ENCODE results near the gene UBE2QL1. TPM values are rescaled to one million over a fixed set of nuclear protein-coding genes. Genes with fewer than 3 reads are reported as not detected.

The UBE2QL1 gene
- total RNA-seq, 3 donors from 2014 or later, result 0.44 to 1.8 (median 1.6) TPM

DNA sequence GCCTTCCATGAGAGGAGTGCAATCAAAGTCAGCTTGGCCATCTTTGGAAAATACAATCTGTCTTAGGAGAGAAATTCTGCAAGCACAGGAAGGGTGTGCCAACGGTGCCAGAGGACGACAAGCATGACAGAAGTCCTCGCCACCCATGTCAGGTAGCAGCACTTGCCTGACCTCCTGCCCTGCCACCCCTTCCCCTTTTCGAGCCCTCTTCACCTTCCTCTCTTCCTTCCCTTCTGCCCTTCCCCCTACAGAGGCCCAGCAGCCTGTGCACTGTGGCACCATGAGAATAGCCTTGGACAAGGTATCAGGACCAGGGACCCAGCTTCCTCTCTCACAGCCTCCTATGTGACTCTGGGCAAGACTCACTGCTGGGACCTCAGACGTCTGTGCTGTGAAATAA lies 5.3 kb upstream of the UBE2QL1 start:
- Histone ChIP-seq H3K4me3 (no peak overlapping the region), H3K9me3 (peaks cover 0 to 13% of the 10 kb centered on the region in 2 donors), H3K36me3 (no peaks in the 10 kb centered on the region), H3K27me3 (no peaks in the 10 kb centered on the region), H3K27ac (no peak overlapping the region), H3K4me1 (no peaks in the 10 kb centered on the region)
- DNase-seq (ENCODE audit: low spot score in 2 of 2), result no peak
- TF ChIP-seq POLR2A (IDR thresholded peaks at IDR 0.05) (no peak), POLR2AphosphoS5 (IDR thresholded peaks at IDR 0.05) (no peak)
- TF ChIP-seq, protein P1, sequence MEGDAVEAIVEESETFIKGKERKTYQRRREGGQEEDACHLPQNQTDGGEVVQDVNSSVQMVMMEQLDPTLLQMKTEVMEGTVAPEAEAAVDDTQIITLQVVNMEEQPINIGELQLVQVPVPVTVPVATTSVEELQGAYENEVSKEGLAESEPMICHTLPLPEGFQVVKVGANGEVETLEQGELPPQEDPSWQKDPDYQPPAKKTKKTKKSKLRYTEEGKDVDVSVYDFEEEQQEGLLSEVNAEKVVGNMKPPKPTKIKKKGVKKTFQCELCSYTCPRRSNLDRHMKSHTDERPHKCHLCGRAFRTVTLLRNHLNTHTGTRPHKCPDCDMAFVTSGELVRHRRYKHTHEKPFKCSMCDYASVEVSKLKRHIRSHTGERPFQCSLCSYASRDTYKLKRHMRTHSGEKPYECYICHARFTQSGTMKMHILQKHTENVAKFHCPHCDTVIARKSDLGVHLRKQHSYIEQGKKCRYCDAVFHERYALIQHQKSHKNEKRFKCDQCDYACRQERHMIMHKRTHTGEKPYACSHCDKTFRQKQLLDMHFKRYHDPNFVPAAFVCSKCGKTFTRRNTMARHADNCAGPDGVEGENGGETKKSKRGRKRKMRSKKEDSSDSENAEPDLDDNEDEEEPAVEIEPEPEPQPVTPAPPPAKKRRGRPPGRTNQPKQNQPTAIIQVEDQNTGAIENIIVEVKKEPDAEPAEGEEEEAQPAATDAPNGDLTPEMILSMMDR (IDR thresholded peaks at IDR 0.05), result no peak
- intact Hi-C loops (cut with DNase I; ENCODE audit: low total_unique reads), result no loop called here

DNA sequence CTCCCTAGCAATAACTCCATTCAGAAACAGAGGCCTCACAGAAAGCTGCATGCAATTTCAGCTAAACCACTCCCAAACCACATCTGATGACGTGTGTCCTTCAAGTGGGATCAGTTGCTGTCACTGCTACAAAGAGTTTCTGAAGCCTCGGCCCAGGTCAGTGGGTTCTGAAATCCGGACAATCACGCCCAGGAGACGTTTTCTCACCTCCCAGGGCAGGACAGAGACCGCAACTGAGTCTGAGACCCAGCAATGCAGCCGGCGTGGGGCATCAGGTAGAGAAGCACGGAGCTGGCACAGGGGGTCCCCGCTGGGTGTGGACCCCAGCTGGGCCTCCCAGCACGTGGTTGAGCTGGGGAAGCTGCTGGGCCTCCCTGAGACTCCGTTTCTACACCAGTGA lies 2.6 kb upstream of the UBE2QL1 start:
- H3K27ac ChIP-seq, result no peak overlapping the region
- H3K4me3 ChIP-seq, result no peak overlapping the region
- peaks cover 0 to 3% of the 10 kb centered on the region in 2 donors for H3K9me3 ChIP-seq
- DNase-seq (ENCODE audit: low spot score in 2 of 2), result no peak
- intact Hi-C loops (cut with DNase I; ENCODE audit: low total_unique reads), result no loop called here
- H3K27me3 ChIP-seq, result peaks cover 0 to 12% of the 10 kb centered on the region in 2 donors
- no peaks in the 10 kb centered on the region for H3K4me1 ChIP-seq
- no peaks in the 10 kb centered on the region for H3K36me3 ChIP-seq
- TF ChIP-seq, protein P1 (IDR thresholded peaks at IDR 0.05), result no peak
- no peak for TF ChIP-seq POLR2AphosphoS5 (IDR thresholded peaks at IDR 0.05)
- no peak for TF ChIP-seq POLR2A (IDR thresholded peaks at IDR 0.05)

DNA sequence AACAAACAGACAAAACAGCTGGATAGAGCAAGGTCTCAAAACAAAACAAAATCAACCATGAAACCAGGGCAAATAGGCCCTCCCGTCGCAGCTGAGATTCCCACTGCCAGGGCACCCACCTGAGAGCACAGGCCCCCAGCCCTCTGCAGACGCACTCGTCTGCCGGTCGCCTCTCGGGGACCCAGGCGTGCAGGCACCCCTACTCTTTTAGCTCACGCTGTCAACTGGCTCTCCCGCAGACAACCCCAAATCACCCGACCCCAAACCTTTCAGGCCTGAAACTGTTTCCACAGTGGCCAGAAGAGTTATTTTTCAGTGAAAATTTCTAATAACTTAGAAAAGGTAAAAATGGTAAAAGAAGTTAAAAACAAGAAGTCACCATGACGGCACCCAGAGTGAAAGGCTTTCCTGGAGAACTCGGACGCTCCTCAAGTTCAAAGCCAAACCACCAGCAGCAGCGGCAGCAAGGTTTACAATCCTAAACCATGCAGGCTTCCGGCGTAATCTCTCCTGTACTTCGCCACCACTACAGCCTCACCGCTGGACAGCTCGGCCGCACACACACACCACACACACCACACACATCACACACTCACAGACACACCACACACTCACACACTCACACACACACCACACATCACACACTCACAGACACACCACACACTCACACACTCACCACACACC lies 1.9 kb upstream of the UBE2QL1 start:
- Histone ChIP-seq H3K27ac (no peak overlapping the region), H3K4me3 (no peak overlapping the region), H3K9me3 (no peaks in the 10 kb centered on the region), H3K27me3 (peaks cover 0 to 12% of the 10 kb centered on the region in 2 donors), H3K36me3 (no peaks in the 10 kb centered on the region), H3K4me1 (no peaks in the 10 kb centered on the region)
- DNase-seq (ENCODE audit: low spot score in 2 of 2), result no peak
- intact Hi-C loops (cut with DNase I; ENCODE audit: low total_unique reads), result no loop called here
- TF ChIP-seq, protein P1 (IDR thresholded peaks at IDR 0.05), result no peak
- TF ChIP-seq POLR2A (IDR thresholded peaks at IDR 0.05) (no peak), POLR2AphosphoS5 (IDR thresholded peaks at IDR 0.05) (no peak)

DNA sequence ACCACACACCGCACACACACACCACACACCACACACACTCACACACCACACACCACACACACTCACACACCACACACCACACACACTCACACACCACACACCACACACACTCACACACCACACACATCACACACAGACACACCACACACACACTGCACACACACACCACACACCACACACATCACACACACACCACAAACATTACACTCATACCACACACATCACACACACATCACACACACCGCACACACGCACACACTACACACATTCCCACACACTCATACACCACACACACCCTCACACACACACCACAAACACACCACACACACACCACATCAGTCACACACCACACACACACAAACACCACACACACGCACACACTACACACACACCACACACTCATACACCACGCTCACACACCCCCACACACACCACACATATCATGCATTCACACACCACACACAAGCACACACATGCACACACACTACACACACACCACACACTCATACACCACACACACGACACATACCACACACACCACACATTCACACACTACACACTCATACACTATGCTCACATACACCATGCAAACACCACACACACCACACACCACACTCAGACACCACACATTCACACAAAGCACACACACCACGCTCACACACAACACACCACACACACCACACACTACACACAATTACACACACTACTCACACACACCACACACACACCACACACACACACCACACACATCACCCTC lies 1.1 kb upstream of the UBE2QL1 start:
- no peak for DNase-seq (ENCODE audit: low spot score in 2 of 2)
- Histone ChIP-seq H3K4me1 (no peaks in the 10 kb centered on the region), H3K27me3 (peaks cover 0 to 12% of the 10 kb centered on the region in 2 donors), H3K27ac (no peak overlapping the region), H3K9me3 (no peaks in the 10 kb centered on the region), H3K36me3 (no peaks in the 10 kb centered on the region), H3K4me3 (no peak overlapping the region)
- no peak for TF ChIP-seq POLR2A (IDR thresholded peaks at IDR 0.05)
- TF ChIP-seq POLR2AphosphoS5 (IDR thresholded peaks at IDR 0.05), result no peak
- TF ChIP-seq, protein P1 (IDR thresholded peaks at IDR 0.05), result no peak
- intact Hi-C loops (cut with DNase I; ENCODE audit: low total_unique reads), result no loop called here

DNA sequence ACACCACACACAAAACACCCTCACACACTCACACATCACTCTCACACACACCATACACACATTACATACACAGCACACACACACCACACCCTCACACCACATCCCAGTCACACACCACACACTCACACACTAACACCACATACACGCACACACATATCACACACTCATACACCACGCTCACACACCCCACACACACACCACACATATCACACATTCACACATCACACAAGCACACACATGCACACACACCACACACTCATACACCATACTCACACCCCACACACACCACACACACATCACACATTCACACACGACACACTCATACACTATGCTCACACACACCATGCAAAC lies 543 bp upstream of the UBE2QL1 start:
- H3K4me1 ChIP-seq, result no peaks in the 10 kb centered on the region
- no peak for TF ChIP-seq POLR2A (IDR thresholded peaks at IDR 0.05)
- TF ChIP-seq, protein P1 (IDR thresholded peaks at IDR 0.05), result no peak
- TF ChIP-seq POLR2AphosphoS5 (IDR thresholded peaks at IDR 0.05), result no peak
- no peak overlapping the region for H3K4me3 ChIP-seq
- intact Hi-C loops (cut with DNase I; ENCODE audit: low total_unique reads), result no loop called here
- DNase-seq (ENCODE audit: low spot score in 2 of 2), result no peak
- no peaks in the 10 kb centered on the region for H3K36me3 ChIP-seq
- H3K9me3 ChIP-seq, result no peaks in the 10 kb centered on the region
- H3K27me3 ChIP-seq, result peaks cover 0 to 16% of the 10 kb centered on the region in 2 donors
- H3K27ac ChIP-seq, result no peak overlapping the region
